Measurements from ENCODE around the gene GJB3. TPM values are rescaled to one million over a fixed set of nuclear protein-coding genes. Genes with fewer than 3 reads are reported as not detected.
"Not testable (repeated sequence)": the region's sequence is repeated elsewhere in the genome, so short reads cannot be mapped to it uniquely, and the experiment has no call there.

GJB3 gene
- not detected for polyA plus RNA-seq

DNA sequence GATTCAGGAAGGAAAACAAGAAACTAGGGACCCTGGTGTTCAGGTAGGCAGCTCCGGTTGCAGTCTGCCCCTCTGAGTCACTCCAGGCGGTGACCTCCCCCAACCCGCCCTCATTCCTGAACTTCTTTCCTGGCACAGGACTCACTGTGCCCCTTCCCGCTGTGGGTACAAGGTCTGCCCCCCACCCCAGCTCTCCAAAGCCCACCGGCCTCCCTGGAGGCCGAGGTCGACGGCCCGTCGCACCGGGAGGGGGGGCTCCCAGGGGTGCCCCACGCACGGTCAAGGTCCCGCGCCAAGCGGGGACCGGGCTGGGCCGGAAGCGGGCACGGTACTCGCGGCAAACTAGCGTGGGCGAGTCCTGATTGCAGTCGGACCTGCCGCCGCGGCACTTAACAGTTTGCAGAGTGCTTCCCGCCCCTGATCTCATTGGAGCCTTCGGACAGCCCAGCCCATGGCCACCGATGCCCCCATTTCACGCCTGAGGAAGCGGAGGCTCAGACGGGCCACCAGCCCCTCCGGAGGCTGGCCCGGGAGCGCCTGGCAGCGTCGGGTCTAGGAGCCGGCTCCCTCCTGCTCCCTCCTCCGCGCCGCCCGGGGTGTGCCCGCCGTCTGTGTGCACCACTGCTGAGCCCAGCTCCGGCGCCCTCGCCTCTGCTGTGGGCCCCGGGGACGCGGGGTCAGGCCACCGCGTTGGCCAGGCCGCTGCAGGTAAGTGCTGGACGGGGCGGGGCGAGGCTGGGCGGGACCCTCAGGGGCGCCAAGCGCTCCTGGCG, at the start of gene GJB3:
GJB3 (plus strand) TSS at position 144 of the 773 bp plus-strand sequence. CDS start 3,549 bp downstream, outside the sequence.
- no peaks in the 10 kb centered on the region for H3K36me3 Mint-ChIP-seq
- H3K4me3 Mint-ChIP-seq = peak within 1 kb of the TSS in 1 of 4 donors; percentile 38
- peaks cover 0 to 2% (median 1%) of the 10 kb centered on the region in 3 donors for H3K4me1 Mint-ChIP-seq
- no peaks in the 10 kb centered on the region for H3K9me3 Mint-ChIP-seq
- no peak within 1 kb of the TSS for H3K27ac Mint-ChIP-seq
- H3K27me3 Mint-ChIP-seq = peaks cover 46% of the 10 kb centered on the region

DNA sequence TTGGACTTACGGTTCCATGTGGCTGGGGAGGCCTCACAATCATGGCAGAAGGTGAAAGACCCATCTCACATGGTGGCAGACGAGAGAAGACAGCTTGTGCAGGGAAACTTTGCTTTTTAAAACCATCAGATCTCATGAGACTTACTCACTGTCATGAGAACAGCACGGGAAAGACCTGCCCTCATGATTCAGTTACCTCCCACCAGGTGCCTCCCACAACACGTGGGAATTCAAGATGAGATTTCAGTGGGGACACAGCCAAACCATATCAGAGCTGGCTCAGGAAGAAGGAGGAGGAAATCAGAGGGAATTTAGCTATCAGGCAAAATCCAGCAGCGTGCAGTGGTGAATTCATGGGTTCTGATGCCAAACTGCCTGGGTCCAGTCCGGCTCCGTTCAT, 48.2 kb upstream of the GJB3 start:
- H3K36me3 Mint-ChIP-seq, H3K9me3 Mint-ChIP-seq, H3K27ac Mint-ChIP-seq, H3K27me3 Mint-ChIP-seq, H3K4me3 Mint-ChIP-seq, H3K4me1 Mint-ChIP-seq: not testable (repeated sequence)

DNA sequence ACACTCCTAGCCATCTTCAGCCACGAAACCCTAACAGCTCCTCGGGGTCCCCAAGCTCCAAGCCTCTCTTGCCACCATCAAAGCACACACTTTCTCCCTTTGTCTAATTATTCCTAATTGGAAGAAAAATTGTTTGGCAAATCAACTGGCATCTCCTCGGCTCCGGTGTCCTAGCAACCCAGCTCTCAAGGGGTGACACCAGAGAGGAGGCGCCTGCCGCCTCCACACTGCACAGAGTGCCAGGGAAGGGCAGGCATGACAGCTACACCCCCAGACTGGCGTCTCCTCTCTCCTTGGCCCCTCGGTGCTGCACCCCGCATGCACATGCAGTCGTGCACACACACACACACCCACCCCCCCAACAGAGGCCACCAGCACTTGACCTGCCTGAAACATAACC, 44.3 kb upstream of the GJB3 start:
- Mint-ChIP-seq H3K27ac (no peak overlapping the region), H3K9me3 (no peaks in the 10 kb centered on the region), H3K36me3 (no peaks in the 10 kb centered on the region), H3K4me3 (no peak overlapping the region), H3K27me3 (peaks cover 5% of the 10 kb centered on the region), H3K4me1 (no peaks in the 10 kb centered on the region)

DNA sequence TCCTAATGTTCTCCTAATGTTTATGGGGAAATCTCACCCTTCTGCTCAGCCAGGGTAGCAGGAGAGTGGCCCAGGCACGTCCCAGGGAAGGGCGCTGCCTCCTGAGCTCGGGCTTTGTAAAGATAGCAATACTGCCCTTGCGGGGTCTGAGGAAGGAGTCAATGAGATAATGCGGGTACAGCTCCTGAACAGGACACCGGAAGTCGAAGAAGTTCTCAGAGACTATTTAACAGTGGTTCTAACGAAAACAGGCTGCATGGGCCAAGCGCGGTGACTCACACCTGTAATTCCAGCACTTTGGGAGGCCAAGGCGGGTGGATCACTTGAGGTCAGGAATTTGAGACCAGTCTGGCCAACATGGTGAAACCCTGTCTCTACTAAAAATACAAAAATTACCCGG, 43.8 kb upstream of the GJB3 start:
- not testable (repeated sequence) for H3K9me3 Mint-ChIP-seq, H3K27me3 Mint-ChIP-seq

DNA sequence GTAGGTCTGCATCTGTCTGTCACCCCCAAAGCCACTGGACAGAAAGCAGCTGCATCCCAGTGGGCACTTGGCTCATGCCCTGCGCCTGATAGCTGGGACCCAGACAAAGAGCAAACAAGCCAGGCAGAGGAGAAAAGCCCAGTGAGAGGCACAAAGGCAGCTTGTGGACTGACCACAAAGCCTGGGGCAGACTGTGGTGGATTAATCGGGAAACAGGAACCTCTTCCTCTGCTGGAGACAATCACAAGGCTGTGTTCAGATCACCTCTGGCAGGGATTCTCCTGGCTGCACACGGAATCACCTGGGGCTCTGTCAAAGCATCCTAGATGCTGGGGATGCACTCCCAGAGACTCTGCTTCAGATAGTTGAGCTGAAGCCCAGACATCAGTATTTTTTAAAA, 41.4 kb upstream of the GJB3 start:
- Mint-ChIP-seq H3K4me1 (peaks cover 0 to 4% (median 0%) of the 10 kb centered on the region in 3 donors), H3K27ac (no peak overlapping the region), H3K36me3 (no peaks in the 10 kb centered on the region), H3K9me3 (no peaks in the 10 kb centered on the region), H3K4me3 (no peak overlapping the region), H3K27me3 (peaks cover 2% of the 10 kb centered on the region)

More for the DNA sequence above, 43.8 kb upstream of the GJB3 start:
- not testable (repeated sequence) for H3K4me3 Mint-ChIP-seq, H3K27ac Mint-ChIP-seq, H3K4me1 Mint-ChIP-seq, H3K36me3 Mint-ChIP-seq

DNA sequence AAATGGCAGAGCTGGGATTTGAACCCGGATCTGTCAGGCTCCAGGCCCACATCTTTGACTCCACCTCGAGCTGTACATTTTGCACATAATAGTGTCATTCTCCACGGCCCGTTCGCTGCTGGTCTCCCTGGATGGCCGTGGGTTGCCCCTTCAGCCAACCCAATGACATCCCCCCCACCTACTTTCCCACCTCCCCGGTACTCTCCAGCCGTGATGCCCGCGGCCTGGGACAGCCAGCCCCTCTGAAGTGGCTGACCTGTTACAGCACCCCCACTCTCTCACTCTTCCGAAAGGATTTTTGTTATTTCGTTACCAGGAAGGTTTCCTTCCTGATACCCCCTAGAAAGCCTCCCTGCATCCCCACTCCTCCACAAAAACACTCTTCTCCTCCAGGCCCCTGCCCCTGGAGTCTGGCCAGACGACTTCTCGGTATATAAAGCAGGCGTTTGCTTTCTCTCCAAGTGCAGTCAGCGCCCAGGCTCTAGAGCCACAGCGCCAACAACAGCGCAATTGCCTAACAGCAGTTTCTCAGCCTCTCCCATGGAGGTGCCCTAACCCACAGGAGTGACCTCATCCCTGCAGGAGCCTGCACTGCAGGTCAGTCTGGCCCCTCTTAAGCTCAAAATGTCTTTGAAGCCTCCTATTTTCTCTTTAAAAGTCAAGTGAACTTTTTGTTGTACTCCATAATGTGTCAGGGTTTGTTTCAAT, 40.7 kb upstream of the GJB3 start:
- Mint-ChIP-seq H3K36me3 (no peaks in the 10 kb centered on the region), H3K27me3 (peaks cover 5% of the 10 kb centered on the region), H3K27ac (peak overlapping the region in 1 of 3 donors; percentile 78)

GRCh38 chr1:34742667-34743270, 38.2 kb upstream of the GJB3 start:
- Mint-ChIP-seq H3K36me3 (no peaks in the 10 kb centered on the region), H3K27me3 (peaks cover 2% of the 10 kb centered on the region), H3K4me1 (peaks cover 0 to 4% (median 0%) of the 10 kb centered on the region in 3 donors), H3K27ac (no peak overlapping the region), H3K4me3 (no peak overlapping the region), H3K9me3 (no peaks in the 10 kb centered on the region)

More for the DNA sequence above, 40.7 kb upstream of the GJB3 start:
- Mint-ChIP-seq H3K4me1 (peaks cover 0 to 4% (median 0%) of the 10 kb centered on the region in 3 donors), H3K9me3 (no peaks in the 10 kb centered on the region), H3K4me3 (no peak overlapping the region)

- Mint-ChIP-seq H3K9me3 (no peaks in the 10 kb centered on the region), H3K36me3 (no peaks in the 10 kb centered on the region), H3K4me3 (no peak overlapping the region), H3K27me3 (peaks cover 4% of the 10 kb centered on the region), H3K4me1 (peaks cover 0 to 4% (median 0%) of the 10 kb centered on the region in 3 donors), H3K27ac (no peak overlapping the region)
These were observed 37.2 kb upstream of the GJB3 start for GRCh38 chr1:34743775-34744174.

DNA sequence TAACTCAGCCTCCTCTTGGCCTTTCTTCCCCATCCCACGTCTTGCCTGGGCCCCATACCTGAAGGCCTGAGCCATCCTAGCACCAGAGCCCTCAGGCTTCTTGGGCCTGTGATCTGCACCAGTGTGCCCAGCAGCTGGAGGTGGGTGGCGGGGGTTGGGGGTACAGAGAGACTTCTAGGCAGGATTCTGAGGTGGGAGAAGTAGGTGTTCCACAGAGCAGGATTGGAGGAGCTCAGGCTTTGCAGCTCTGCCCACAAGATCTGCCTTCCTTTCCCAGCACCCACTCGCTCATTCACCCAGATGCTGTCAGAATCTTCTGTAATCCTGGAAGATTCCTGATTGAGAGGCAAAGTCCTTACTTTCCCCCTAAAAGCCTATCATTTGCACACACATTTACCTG, 36.2 kb upstream of the GJB3 start:
- H3K4me1 Mint-ChIP-seq = peaks cover 0 to 4% (median 0%) of the 10 kb centered on the region in 3 donors
- no peaks in the 10 kb centered on the region for H3K9me3 Mint-ChIP-seq
- no peak overlapping the region for H3K27ac Mint-ChIP-seq
- H3K4me3 Mint-ChIP-seq = no peak overlapping the region
- peaks cover 4% of the 10 kb centered on the region for H3K27me3 Mint-ChIP-seq
- H3K36me3 Mint-ChIP-seq = no peaks in the 10 kb centered on the region

GRCh38 chr1:34745666-34746065, 35.3 kb upstream of the GJB3 start:
- Mint-ChIP-seq H3K9me3 (no peaks in the 10 kb centered on the region), H3K27ac (no peak overlapping the region), H3K4me3 (no peak overlapping the region), H3K27me3 (peaks cover 4% of the 10 kb centered on the region), H3K4me1 (peaks cover 0 to 4% (median 0%) of the 10 kb centered on the region in 3 donors), H3K36me3 (no peaks in the 10 kb centered on the region)

DNA sequence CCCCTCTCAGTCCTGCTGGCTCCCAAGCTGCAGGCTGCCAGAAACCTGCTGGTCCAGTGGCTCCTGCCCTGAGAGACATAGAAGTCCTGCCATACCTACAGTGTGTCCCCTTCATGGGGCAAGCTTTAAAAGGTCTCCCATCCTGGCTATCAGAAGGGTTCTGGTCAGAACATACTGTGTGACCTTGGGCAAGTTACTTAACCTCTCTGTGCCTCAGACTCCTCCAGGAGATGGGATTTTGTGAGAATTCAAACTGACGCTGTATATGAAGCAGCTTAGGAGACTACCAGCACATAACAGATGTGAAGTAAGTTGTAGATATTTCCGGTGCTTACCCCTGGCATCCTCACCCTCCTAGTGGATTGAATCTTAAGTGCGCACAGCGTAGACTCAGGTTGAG, 34.9 kb upstream of the GJB3 start:
- H3K9me3 Mint-ChIP-seq = no peaks in the 10 kb centered on the region
- no peaks in the 10 kb centered on the region for H3K36me3 Mint-ChIP-seq
- H3K4me3 Mint-ChIP-seq = no peak overlapping the region
- peaks cover 0 to 4% (median 0%) of the 10 kb centered on the region in 3 donors for H3K4me1 Mint-ChIP-seq
- no peak overlapping the region for H3K27ac Mint-ChIP-seq
- H3K27me3 Mint-ChIP-seq = peaks cover 4% of the 10 kb centered on the region

- Mint-ChIP-seq H3K27ac (no peak overlapping the region), H3K9me3 (no peaks in the 10 kb centered on the region), H3K4me3 (no peak overlapping the region), H3K4me1 (peaks cover 0 to 4% (median 0%) of the 10 kb centered on the region in 3 donors), H3K27me3 (peaks cover 4% of the 10 kb centered on the region), H3K36me3 (no peaks in the 10 kb centered on the region)
These were observed 34.0 kb upstream of the GJB3 start for GRCh38 chr1:34746785-34747637.

- Mint-ChIP-seq H3K4me1 (no peaks in the 10 kb centered on the region), H3K27ac (no peak overlapping the region), H3K4me3 (no peak overlapping the region), H3K36me3 (no peaks in the 10 kb centered on the region), H3K9me3 (no peaks in the 10 kb centered on the region), H3K27me3 (peaks cover 4% of the 10 kb centered on the region)
These were observed 33.4 kb upstream of the GJB3 start for GRCh38 chr1:34747638-34747941.

DNA sequence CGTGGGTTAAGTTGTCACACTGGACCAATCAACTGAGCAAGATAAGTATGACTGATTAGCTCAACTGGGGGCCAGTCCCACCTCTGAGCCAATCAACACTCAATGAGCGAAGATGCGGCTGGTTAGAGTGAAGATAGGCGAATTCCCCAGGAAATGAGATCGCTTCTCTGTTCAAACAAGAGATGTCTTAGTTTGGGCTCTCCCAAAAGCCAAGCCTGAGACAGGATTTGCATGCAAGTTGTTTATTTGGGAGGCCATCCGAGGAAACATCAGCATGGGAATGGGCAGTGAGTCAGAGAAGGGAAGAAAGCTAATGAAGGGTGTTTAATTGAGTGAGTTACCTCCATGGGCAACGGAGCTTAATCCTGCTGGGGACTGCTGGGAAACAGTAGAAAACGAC, 31.0 kb upstream of the GJB3 start:
- no peaks in the 10 kb centered on the region for H3K4me1 Mint-ChIP-seq
- H3K4me3 Mint-ChIP-seq = no peak overlapping the region
- H3K9me3 Mint-ChIP-seq = peaks cover 0 to 3% (median 2%) of the 10 kb centered on the region in 3 donors
- no peak overlapping the region for H3K27ac Mint-ChIP-seq
- peaks cover 7% of the 10 kb centered on the region for H3K27me3 Mint-ChIP-seq
- no peaks in the 10 kb centered on the region for H3K36me3 Mint-ChIP-seq

DNA sequence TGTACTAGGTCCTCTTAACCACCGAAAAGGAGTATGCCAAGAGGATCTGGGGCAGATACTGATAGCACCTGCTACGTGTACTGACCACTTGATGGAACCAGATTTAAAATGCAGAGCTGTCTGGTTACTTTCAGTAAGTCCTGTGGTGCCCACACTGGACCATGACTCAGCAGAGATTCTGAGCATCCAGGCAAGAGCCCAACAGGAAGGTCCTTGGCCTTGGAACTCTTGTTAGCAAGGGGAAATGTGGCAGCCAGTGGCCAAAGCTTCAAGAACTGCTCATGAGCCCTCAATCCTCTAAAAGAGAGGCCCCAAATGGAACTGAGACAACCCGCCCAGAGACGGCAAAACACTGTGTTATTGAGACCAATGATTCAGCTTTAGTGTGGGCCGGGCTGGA, 30.4 kb upstream of the GJB3 start:
- Mint-ChIP-seq H3K4me3 (no peak overlapping the region), H3K27ac (no peak overlapping the region), H3K9me3 (peaks cover 0 to 3% (median 2%) of the 10 kb centered on the region in 3 donors), H3K36me3 (no peaks in the 10 kb centered on the region), H3K4me1 (no peaks in the 10 kb centered on the region), H3K27me3 (peaks cover 5% of the 10 kb centered on the region)

Measured in IgD-negative memory B cell (primary cell).